Stimulated activated CD4-positive, alpha-beta T cell treated with anti-CD3 and anti-CD28 coated beads, Interleukin-2, amount 100 ng/mL, for 24 hours (primary cell): ENCODE measurements around the gene TUBD1.
"Not testable (repeated sequence)": the region's sequence is repeated elsewhere in the genome, so short reads cannot be mapped to it uniquely, and the experiment has no call there.

Experiments
- DNase-seq, 2 donors: peaks; one replicate each; pipeline ENCODE4 v3.0.0-alpha.2; 2020

The TUBD1 gene

DNA sequence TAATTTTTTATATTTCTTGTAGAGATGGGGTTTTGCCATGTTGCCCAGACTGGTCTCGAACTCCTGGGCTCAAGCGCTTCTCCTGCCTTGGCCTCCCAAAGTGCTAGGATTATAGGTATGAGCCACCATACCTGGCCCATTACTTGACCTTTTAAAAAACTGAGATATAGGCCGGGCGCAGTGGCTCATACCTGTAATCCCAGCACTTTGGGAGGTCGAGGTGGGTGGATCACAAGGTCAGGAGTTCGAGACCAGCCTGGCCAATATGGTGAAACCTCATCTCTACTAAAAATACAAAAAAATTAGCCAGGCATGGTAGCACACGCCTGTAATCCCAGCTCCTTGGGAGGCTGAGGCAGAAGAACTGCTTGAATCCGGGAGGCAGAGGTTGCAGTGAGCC, 19.3 kb downstream of the TUBD1 start:
- not testable (repeated sequence) for DNase-seq

- DNase-seq = no peak
These were observed 20.4 kb downstream of the TUBD1 start for GRCh38 chr17:59872351-59872750.

- no peak for DNase-seq
These were observed 22.3 kb downstream of the TUBD1 start for GRCh38 chr17:59870482-59870881.

DNA sequence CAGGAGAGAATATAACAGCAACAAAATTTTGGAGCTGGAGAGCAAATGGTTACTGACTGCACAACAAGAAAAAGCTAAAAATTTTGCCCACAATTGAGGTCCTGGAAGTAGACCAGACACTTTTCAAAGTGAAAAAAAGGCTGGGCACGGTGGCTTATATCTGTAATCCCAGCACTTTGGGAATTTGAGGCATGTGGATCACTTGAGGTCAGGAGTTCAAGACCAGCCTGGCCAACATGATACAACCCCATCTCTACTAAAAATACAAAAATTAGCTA, 22.9 kb downstream of the TUBD1 start:
- DNase-seq = no peak

GRCh38 chr17:59863616-59864015, 29.1 kb downstream of the TUBD1 start:
- no peak for DNase-seq

GRCh38 chr17:59859444-59860025, 33.2 kb downstream of the TUBD1 start:
- no peak for DNase-seq

DNA sequence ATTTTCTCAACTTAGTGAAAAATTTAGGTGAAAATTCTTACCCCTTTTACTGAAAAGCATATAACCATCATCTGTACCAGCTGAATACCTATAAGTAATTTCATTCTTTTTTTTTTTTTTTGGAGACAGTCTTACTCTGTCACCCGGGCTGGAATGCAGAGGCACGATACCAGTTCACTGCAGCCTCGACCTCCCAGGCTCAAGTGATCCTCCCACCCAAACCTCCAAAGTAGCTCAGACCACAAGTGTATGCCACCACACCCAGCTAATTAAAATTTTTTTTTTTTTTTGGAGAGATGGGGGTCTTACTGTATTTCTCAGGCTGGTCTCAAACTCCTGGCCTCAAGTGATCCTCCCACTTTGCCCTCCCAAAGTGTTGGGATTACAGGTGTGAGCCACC, 33.8 kb downstream of the TUBD1 start:
- no peak for DNase-seq

- no peak for DNase-seq
These were observed 34.5 kb downstream of the TUBD1 start for GRCh38 chr17:59858167-59858816.

- DNase-seq = no peak
These were observed 35.6 kb downstream of the TUBD1 start for GRCh38 chr17:59856859-59857794.

GRCh38 chr17:59853919-59854729, 38.6 kb downstream of the TUBD1 start:
- DNase-seq = not testable (repeated sequence)

GRCh38 chr17:59853168-59853918, 39.4 kb downstream of the TUBD1 start:
- DNase-seq = peak; percentile 68 to 69

DNA sequence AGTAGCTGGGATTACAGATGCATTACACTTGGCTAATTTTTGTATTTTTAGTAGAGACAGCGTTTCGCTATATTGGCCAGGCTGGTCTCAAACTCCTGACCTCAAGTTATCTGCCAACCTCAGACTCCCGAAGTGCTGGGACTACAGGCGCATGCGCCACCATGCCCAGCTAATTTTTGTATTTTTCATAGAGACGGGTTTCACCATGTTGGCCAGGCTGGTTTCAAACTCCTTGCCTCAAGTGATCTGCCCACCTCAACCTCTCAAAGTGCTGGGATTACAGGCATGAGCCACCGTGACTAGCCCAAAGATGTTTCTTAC, 39.9 kb downstream of the TUBD1 start:
- not testable (repeated sequence) for DNase-seq

- DNase-seq = no peak
These were observed 41.0 kb downstream of the TUBD1 start for GRCh38 chr17:59851439-59852375.

DNA sequence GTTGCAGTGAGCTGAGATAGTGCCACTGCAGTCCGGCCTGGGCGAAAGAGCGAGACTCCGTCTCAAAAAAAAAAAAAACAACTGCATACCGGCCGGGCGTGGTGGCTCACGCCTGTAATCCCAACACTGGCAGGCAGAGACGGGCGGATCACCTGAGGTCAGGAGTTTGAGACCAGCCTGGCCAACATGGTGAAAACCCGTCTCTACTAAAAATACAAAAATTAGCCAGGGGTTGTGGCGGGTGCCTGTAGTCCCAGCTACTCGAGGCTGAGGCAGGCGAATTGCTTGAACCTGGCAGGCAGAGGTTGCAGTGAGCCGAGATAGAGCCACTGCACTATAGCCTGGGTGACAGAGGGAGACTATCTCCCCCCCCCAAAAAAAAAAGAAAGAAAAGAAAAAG, 42.4 kb downstream of the TUBD1 start:
- not testable (repeated sequence) for DNase-seq

DNA sequence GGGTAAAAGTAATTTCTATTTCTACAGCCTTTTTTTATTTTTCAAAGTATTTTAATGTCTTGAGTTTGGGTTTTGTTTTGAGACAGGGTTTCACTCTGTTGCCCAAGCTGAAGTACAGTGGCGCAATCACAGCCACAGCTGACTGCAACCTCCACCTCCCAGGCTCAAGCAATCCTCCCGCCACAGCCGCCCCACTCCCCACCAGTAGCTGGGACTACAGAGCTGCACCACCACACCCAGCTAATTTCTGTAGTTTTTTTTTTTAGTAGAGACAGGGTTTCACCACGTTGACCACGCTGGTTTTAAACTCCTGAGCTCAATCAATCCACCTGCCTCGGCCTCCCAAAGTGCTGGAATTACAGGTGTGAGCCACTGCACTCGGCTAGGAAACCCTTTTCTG, 44.0 kb downstream of the TUBD1 start:
- DNase-seq = peak; percentile 38 to 71

- DNase-seq = no peak
These were observed 44.4 kb downstream of the TUBD1 start for GRCh38 chr17:59848385-59848668.

DNA sequence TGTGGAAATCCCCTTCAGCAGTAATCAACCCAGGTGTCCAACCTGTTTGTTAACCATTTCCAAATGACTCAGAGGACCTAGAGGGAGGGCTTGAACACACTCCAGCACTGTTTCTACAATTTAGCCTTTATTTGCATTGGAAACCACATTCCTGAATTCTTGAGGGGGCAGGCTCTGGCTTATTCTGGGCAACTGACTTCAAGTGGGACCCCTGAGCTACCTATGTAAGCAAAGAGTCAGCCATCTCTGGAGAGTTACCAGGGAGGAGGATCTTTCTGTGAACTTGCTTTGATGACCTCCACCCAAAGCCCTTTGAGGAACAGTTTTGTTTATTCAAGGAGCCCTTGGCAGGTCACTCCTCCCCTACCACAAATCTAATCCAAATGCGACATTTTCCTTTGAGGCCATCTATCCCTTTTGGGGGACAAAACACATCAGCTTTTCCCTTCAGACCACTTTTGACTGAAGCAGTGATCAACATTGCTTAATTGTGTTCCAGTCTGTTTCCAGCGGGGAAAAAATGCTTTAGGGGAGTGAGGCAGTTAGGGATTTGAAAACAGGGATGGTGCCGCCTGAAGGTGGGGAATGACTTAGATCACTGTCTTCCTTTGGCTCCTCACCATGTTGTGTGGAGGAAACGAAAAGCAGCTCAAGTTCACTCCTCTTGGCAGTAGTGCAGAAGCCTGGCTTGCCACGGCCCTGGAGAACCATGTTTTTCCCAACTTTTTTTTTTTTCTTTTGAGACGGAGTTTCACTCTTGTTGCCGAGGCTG, 46.2 kb downstream of the TUBD1 start:
- peak in 1 of 2 donors; percentile 30 for DNase-seq

DNA sequence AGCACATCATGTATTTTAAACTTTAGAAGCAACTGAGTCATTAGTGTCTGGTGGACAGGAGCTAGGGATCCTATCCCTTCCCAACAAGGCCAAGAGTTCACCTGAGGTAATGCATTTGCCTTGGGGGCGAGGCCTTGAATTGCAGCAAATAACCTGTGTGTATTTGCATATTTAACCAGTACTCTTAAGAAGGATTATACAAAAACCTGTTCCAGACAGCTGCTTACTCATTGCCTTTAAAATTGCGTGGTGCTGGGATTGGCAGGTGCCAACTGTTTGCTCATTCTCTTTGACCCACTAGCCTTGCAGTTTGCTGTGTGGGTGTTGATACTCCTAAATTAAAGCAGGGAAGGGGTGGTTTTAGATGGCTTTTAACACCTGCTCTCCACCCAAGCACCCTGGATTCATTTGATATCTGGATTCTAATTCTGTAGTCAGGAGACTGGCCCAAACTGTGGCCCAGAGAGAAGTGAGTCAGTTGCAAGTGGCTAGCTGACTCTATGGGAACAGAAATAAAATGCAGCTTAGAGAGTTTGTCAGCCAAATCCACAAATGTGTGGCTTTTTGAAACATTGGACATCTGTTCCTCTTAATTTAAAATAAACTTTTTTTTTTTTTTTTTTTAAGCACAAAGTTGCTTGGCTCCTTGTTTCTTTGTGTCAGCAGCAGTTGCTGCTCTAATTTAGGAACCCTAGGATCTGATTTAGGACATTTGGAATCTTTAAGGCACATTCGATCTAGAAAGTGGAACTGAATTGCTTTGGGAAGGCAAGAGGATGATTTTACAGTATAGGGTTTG, 46.9 kb downstream of the TUBD1 start:
- peak; percentile 49 to 51 for DNase-seq

DNA sequence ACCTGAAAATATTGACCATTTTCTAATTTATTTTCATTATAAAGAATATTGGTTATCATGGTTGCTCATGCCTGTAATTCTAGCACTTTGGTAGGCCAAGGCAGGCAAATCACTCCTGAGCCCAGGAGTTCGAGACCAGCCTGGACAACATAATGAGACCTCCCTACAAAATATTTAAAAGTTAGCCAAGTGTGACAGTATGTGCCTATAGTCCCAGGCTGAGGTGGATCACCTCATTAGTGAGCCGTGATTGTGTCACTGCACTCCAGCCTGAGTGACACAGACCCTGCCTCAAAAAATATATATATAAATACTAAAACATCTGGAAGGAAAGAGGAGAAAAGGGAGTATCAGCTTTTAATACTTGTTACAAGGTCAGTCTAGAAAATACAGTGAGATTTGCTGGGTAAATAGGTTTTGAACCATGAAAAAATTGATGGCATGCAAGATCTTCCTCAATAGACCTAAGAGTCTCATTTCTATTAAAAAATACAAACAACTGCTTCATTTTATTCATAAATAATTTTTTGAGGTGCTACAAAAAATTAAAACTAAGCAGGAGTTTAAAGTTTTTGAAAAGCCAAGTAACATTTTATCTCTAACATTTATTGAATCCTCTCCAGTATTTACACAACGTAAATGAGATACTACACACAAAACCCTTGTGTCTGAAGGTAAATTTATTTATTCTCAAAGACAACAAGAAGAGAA, 47.7 kb downstream of the TUBD1 start:
- peak in 1 of 2 donors; percentile 47 for DNase-seq
